ENCODE data around the gene RABGAP1L.

Gene RABGAP1L

DNA sequence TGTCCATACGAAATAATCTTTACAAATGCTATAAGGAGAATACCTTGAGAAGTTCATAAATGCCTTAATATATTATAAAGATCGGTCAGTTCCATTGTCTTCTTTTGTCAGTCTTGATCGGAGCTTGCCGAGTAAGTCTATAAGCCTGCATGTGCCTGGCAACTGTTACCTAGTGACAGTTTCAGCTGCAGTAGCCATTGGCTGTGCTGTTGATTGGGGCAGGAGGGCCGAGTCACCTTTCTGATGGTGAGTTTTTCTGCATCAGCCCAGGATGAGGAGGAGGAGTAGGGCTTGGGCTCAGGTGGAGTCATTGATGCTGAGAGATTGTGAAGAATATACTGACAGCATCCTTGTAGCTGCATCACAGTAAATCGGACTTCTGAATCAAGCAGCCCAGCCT, 286.5 kb downstream of the RABGAP1L start:
- Histone ChIP-seq H3K4me3 (replicated peaks; ENCODE audit: low read depth, low read length) (no peak overlapping the region), H3K27me3 (replicated peaks; ENCODE audit: control insufficient read depth, insufficient read depth, low read length) (no peaks in the 10 kb centered on the region), H3K36me3 (ENCODE audit: control insufficient read depth, insufficient read depth, low read length) (no peaks in the 10 kb centered on the region)
- TF ChIP-seq, protein P1, sequence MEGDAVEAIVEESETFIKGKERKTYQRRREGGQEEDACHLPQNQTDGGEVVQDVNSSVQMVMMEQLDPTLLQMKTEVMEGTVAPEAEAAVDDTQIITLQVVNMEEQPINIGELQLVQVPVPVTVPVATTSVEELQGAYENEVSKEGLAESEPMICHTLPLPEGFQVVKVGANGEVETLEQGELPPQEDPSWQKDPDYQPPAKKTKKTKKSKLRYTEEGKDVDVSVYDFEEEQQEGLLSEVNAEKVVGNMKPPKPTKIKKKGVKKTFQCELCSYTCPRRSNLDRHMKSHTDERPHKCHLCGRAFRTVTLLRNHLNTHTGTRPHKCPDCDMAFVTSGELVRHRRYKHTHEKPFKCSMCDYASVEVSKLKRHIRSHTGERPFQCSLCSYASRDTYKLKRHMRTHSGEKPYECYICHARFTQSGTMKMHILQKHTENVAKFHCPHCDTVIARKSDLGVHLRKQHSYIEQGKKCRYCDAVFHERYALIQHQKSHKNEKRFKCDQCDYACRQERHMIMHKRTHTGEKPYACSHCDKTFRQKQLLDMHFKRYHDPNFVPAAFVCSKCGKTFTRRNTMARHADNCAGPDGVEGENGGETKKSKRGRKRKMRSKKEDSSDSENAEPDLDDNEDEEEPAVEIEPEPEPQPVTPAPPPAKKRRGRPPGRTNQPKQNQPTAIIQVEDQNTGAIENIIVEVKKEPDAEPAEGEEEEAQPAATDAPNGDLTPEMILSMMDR (IDR thresholded peaks at IDR 0.05; ENCODE audit: insufficient read depth, low read length, poor library complexity, severe bottlenecking), result no peak
- no peak for DNase-seq (ENCODE audit: extremely low read depth, insufficient read length)

DNA sequence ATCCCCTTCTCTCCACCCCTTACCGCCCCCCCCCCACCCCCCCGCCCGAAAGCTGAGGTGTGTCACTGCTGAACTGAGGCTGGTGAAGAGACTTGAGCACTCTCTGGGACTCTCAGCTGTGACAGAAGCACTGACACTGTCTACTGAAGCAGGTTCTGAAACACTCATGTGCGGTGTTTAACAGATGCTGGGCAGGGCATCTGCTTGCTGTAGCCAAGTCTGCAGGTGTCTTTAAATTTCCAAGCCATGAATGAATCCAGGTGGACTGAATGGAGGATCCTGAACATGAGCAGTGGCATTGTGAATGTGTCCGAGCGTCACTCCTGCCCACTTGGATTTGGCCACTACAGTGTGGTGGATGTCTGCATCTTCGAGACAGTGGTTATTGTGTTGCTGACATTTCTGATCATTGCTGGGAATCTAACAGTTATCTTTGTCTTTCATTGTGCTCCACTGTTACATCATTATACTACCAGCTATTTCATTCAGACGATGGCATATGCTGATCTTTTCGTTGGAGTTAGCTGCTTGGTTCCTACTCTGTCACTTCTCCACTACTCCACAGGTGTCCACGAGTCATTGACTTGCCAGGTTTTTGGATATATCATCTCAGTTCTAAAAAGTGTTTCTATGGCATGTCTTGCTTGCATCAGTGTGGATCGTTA, 288.7 kb downstream of the RABGAP1L start, which contains the start of gene GPR52:
TSS of gene GPR52 (plus strand) at position 99 of the 665 bp plus-strand sequence. CDS start at position 247, 148 bp downstream.
- H3K27me3 ChIP-seq (replicated peaks; ENCODE audit: control insufficient read depth, insufficient read depth, low read length), result no peaks in the 10 kb centered on the region
- TF ChIP-seq, protein P1 (IDR thresholded peaks at IDR 0.05; ENCODE audit: insufficient read depth, low read length, poor library complexity, severe bottlenecking), result no peak
- no peaks in the 10 kb centered on the region for H3K36me3 ChIP-seq (ENCODE audit: control insufficient read depth, insufficient read depth, low read length)

DNA sequence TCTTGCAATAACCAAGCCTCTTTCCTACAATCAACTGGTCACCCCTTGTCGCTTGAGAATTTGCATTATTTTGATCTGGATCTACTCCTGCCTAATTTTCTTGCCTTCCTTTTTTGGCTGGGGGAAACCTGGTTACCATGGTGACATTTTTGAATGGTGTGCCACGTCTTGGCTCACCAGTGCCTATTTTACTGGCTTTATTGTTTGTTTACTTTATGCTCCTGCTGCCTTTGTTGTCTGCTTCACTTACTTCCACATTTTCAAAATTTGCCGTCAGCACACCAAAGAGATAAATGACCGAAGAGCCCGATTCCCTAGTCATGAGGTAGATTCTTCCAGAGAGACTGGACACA, 289.2 kb downstream of the RABGAP1L start:
- Histone ChIP-seq H3K27me3 (replicated peaks; ENCODE audit: control insufficient read depth, insufficient read depth, low read length) (no peaks in the 10 kb centered on the region), H3K36me3 (ENCODE audit: control insufficient read depth, insufficient read depth, low read length) (no peaks in the 10 kb centered on the region), H3K4me3 (replicated peaks; ENCODE audit: low read depth, low read length) (no peak overlapping the region)
- no peak for DNase-seq (ENCODE audit: extremely low read depth, insufficient read length)
- TF ChIP-seq, protein P1 (IDR thresholded peaks at IDR 0.05; ENCODE audit: insufficient read depth, low read length, poor library complexity, severe bottlenecking), result no peak

More for the DNA sequence above, 288.7 kb downstream of the RABGAP1L start, which contains the start of gene GPR52:
- H3K4me3 ChIP-seq (replicated peaks; ENCODE audit: low read depth, low read length), result no peak within 1 kb of the TSS
- DNase-seq (ENCODE audit: extremely low read depth, insufficient read length), result no peak

DNA sequence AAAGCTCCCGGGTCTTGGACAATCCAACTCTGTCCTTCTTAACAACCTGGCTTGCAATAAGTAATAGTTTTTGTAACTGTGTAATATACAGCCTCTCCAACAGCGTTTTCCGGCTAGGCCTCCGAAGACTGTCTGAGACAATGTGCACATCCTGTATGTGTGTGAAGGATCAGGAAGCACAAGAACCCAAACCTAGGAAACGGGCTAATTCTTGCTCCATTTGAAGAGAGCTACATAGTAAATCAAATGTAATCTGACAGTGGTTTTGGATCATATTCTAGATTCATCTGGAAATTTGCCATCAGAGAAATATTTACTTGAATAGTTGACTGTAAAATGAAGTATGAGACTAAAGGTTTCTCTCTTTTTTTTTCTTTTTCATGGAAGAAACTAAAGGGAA, 289.7 kb downstream of the RABGAP1L start:
- Histone ChIP-seq H3K36me3 (ENCODE audit: control insufficient read depth, insufficient read depth, low read length) (no peaks in the 10 kb centered on the region), H3K4me3 (replicated peaks; ENCODE audit: low read depth, low read length) (no peak overlapping the region), H3K27me3 (replicated peaks; ENCODE audit: control insufficient read depth, insufficient read depth, low read length) (no peaks in the 10 kb centered on the region)
- no peak for DNase-seq (ENCODE audit: extremely low read depth, insufficient read length)
- TF ChIP-seq, protein P1 (IDR thresholded peaks at IDR 0.05; ENCODE audit: insufficient read depth, low read length, poor library complexity, severe bottlenecking), result no peak

DNA sequence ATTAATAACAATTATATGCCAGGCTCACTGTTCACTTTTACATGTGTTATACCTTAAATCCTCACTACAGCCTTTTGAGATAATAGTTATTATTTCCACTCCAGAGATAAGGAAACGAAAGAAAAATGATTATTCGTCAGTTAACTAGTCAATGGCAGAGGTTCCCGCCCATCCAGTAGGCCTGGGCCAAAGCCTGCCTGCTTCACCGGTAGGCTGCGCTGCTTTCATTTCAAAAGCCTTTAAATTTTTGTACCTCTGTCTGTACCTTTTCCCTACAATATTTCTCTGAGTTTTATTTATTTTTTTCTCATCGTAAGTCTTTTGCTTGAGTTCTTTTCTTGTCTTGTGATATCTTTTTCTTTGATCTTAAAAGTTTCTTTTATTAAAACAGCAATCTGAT, 292.1 kb downstream of the RABGAP1L start:
- TF ChIP-seq, protein P1 (IDR thresholded peaks at IDR 0.05; ENCODE audit: insufficient read depth, low read length, poor library complexity, severe bottlenecking), result no peak
- no peak for DNase-seq (ENCODE audit: extremely low read depth, insufficient read length)
- Histone ChIP-seq H3K27me3 (replicated peaks; ENCODE audit: control insufficient read depth, insufficient read depth, low read length) (no peaks in the 10 kb centered on the region), H3K4me3 (replicated peaks; ENCODE audit: low read depth, low read length) (no peak overlapping the region), H3K36me3 (ENCODE audit: control insufficient read depth, insufficient read depth, low read length) (no peaks in the 10 kb centered on the region)

Data from GM06990 (cell line).